Stimulated activated naive CD4-positive, alpha-beta T cell (primary cell): ENCODE data around the gene TRNAU1AP.
"Not testable (repeated sequence)": the region's sequence is repeated elsewhere in the genome, so short reads cannot be mapped to it uniquely, and the experiment has no call there.

Source experiments
- DNase-seq, 6 experiments: peaks; one replicate each; lab custom pipeline; 2025; lab: John Stamatoyannopoulos, UW

Gene TRNAU1AP

GRCh38 chr1:28552758-28553663 lies at the start of gene TRNAU1AP:
TSS of gene TRNAU1AP (plus strand) at chr1:28553085. CDS start at chr1:28553111, 26 bp downstream.
- DNase-seq: peak; percentile 94 to 97 (median 95)

DNA sequence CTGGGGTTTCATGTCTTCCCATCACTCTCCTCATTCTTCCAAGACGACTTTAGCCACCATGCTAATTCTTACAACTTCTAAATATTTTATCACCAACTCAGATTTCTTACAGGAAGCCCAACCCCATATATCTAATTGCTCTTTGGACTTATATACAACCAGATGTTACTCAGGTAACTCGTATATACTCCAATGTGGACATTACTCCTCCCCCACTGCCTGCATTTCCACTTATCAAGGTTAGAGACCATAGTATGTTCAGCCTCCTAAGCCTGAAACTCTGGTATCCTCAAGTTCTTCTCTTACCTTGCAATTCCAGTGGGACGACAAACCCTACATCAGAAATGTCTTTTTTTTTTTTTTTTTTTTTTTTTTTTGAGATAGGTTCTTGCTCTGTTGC lies 49.8 kb upstream of the TRNAU1AP start:
- DNase-seq: no peak

DNA sequence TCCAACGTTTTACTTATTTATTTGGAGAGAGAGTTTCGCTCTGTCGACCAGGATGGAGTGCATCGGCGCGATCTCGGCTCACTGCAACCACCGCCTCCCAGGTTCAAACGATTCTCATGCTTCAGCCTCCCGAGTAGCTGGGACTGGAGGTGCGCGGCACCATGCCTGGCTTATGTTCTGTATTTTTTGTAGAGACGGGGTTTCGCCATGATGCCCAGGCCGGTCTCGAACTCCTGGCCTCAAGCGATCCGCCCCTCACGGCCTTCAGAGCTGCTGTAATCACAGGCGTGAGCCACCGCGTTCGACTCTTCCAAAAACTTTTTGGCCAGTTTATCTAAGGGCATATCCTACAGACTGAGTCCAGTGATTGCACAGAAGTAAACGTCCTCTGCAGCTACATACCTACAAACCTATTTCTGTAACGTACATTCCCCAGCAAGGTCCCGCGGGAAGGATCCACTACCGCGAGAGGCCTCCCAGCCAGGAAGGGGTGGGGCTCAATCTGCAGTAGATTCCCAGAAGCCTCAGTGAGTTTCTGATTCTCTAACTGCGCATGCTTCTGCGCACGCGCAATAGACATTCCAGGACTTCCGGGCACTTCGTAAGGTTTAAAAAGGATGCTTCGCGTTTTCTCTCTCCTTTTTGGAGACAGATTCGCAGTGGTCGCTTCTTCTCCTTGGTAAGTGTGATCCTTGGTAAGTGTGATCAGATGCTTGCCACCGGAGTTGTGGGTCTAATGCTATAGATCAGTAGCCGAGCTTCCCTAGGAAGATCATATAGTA lies 47.3 kb upstream of the TRNAU1AP start, which contains the start of gene RCC1:
RCC1 (plus strand) TSS at position 638 of the 782 bp plus-strand sequence. CDS start 23,824 bp downstream, outside the sequence.
- DNase-seq: peak; percentile 85 to 96 (median 96)

GRCh38 chr1:28506907-28507246 lies 46.0 kb upstream of the TRNAU1AP start:
- no peak for DNase-seq

DNA sequence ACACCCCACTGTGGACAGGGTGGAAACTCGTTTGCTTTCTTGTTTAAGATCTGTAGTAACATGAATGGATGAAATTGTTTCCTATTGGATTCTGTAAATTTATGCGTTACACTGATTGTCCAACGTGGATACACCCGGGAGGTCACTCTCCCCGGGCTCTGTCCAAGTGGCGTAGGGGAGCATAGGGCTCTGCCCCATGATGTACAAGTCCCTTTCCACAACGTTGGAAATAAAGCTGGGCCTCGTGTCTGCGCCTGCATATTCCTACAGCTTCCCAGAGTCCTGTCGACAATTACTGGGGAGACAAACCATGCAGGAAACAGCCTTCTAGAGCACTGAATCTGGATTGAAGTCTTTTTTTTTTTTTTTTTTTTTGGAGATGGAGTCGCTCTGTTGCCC lies 45.6 kb upstream of the TRNAU1AP start:
- no peak for DNase-seq

DNA sequence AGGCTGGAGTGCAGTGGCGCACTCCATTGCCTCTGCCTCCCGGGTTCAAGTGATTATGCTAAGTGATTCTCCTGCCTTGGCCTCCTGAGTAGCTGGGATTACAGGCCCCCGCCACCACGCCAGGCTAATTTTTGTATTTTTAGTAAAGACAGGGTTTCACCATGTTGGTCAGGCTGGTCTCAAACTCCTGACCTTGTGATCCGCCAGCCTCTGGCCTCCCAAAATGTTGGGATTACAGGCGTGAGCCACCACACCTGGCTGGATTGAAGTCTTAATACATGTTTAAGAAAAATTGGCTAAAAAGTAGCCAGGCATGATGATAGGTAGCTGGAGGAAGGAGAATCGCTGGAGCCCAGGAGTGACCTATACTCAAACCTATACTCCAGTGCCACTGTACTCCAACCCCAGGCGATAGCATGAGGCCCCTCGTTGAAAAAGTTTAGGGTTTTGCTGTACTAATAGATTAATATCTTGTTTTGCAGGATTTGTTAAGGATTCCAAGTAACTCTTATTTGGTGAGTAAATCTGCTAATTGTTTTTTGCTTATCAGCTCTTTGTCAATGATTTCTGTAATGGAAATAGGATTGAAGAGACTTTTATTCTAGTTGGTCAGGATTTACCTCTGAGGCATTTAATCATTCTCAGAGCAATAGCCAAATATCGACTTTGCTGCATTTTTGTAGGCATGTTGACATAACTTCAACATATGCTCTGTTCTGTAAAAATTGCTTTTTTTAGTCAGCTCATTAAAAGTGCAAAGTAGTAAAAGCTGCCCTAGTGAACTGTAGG lies 45.0 kb upstream of the TRNAU1AP start:
- DNase-seq: no peak

DNA sequence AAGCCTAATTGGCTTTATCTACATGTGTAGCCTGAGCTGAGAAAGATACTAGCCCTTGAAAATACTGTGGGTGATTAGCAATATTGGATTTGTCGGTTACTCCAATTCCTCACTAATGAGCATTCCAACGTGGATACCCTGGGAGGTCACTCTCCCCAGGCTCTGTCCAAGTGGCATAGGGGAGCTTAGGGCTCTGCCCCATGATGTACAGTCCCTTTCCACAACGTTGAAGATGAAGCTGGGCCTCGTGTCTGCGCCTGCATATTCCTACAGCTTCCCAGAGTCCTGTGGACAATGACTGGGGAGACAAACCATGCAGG lies 44.5 kb upstream of the TRNAU1AP start:
- no peak for DNase-seq

DNA sequence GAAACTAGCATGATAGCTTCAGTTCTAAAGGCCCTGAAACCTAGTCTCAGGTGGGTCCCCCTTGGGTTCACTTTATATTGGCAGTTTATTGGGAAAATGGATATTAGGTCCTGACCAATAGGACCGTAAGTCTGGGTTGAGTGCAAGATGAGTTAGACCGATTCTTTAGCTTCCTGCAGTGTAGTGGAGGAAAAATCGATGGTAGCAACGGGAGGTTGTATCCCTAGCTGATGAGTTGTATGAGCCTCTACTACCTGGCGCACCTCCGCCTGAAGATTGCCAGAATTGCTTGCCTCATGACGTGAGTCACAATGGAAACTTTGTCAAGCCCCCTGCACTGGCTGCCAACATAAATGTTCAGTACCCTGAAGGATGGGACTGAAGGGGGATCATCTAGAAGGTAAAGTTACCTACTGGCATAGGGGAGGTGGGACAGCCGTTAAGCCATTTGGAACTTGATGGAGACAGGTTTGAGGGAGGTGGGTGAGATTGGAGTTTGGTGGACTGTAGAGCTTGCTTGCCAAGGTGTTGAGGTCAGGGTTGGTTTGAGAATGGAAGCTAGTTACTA lies 43.1 kb upstream of the TRNAU1AP start:
- peak in 1 of 6 experiments; percentile 5 for DNase-seq

- DNase-seq: peak in 1 of 6 experiments; percentile 32
Measured at GRCh38 chr1:28510273-28510969, 42.5 kb upstream of the TRNAU1AP start.

- no peak for DNase-seq
Measured at GRCh38 chr1:28510970-28511440, 41.9 kb upstream of the TRNAU1AP start.

DNA sequence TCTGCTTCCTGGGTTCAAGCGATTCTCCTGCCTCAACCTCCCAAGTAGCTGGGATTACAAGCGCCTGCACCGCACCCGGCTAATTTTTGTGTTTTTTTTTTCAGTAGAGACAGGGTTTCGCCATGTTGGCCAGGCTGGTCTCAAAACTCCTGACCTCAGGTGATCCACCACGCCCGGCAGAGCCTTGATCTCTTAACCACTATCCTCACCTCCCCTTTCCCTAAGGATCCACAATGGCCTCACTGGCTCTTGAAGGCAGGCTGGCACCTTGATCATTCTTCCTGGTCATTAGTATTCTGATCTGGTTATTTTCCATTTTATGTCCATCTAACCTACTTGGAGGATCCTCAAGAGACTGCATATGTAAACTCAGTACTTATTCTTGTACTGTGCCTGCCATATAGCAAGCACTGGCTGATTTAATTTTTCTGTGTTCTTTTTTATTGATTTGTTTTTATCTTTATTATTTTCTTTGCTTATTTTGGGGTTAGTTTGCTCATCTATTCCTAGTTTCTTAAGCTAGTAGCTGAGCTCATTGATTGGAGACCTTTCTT lies 40.8 kb upstream of the TRNAU1AP start:
- DNase-seq: no peak

- DNase-seq: not testable (repeated sequence)
Measured at GRCh38 chr1:28514445-28514933, 38.4 kb upstream of the TRNAU1AP start.

DNA sequence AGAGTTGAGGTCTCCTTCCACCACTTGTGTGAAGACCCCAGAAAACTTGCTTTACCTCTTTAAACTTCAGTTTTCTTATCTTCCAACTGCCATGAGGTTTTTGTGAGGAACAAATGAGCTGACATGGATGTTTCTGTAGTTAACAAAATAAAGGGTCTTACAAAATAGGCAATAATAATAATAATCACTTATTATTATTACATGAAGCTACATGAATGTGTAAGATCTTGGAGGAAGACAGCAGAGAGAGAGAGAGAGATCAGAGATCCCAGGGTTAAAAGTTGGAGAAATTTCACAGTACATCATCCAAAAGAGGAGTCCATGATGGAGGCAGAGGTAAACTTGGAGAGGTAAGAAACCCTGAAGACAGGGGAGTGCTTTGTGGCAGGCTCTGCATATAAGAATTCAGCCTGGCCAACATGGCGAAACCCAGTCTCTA lies 36.3 kb upstream of the TRNAU1AP start:
- no peak for DNase-seq

DNA sequence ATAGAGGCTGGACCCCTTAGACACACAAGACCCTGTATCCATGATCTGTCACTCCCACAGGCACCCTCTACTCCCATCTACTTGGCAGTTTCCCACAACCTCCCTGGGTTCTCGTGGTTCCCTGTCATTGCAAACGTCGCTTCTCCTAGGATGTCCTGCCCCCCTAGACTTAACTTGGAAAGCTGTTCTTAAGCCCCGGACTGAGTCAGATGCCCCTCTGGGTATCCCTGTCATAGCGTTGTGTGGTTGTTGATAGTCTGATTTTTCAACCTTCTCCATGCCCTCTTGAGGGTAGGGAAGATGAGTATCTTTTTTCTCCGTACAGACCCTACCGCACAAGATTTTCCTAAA lies 35.3 kb upstream of the TRNAU1AP start:
- DNase-seq: no peak

DNA sequence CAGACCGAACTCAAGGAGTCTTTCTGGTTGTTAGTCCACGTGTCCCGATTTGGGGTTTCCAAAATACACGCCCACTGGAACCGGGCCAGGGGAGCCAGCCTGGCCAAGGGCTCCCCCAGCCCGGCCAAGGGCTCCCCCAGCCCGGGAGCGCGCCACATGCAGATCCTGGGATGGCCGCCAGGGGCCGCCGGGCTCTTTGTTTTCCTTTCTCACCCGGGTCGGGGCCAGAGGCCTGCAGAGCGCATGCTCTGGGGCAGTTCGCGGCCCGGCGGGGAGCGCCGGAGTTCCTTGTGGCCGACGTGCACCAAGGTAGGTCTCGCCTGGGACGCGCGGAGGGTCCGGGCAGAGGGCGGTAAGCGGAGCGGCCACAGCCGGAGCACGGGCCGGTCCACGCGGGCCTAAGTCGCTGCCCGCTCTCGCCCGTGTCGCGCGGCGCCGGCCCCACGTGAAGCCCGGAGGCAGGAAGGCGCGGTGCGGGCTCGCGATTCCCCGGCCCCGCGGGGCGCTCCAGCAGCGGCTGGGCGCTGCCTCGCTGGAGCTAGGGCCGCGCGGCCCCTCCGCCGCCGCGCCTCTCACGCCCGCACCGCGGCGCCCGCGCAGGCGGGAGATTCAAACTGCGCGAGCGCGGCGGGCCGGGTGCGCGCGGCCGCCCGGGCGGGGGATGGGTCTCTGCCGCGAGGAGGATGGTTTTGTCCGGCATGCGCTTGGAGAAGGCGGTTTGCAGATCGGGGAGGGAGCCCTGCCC lies 34.7 kb upstream of the TRNAU1AP start:
- DNase-seq: peak; percentile 74 to 87 (median 82)

DNA sequence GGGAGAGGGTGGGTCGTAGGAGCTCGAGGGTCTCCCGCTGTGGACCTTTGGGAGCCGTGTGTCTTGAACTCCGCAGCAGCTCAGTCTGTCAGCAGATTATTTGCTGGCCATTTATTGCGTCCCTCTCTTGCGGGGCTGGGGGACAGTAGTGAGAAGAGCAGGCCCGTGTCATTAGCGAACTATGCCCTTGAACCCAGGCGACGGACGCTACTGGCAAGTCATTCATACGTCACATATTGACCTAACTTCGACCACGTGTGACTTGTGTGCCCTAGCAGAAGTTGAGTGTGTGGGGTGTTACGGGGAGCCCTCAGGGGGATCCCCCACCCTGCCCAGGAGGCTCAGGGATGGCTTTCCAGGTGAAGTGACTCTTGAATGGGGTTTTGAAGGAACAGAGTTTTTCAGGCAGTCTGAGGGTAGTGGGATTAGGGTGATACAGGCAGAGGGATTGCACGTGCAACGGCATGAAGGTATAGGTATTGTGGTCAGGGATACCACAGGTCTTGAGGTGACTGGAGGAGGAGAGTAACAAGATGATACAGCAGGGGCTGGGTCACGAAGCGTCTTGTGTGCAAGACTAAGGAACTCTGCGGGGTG lies 34.0 kb upstream of the TRNAU1AP start:
- peak in 1 of 6 experiments; percentile 53 for DNase-seq

GRCh38 chr1:28519946-28520725 lies 32.7 kb upstream of the TRNAU1AP start:
- no peak for DNase-seq

- not testable (repeated sequence) for DNase-seq
Measured at GRCh38 chr1:28520796-28521195, 32.1 kb upstream of the TRNAU1AP start.
